Measurements from ENCODE around the gene TMEM120A.

GRCh38 chr7:75987805-75988567, 6.4 kb downstream of the TMEM120A start:
- no peak for TF ChIP-seq GABPA (IDR thresholded peaks at IDR 0.05; ENCODE audit: low read depth)
- no peak for TF ChIP-seq CTCF (IDR thresholded peaks at IDR 0.05; ENCODE audit: insufficient read depth, low read length)
- TF ChIP-seq POLR2AphosphoS5 (IDR thresholded peaks at IDR 0.05; ENCODE audit: low read depth) = no peak
- TF ChIP-seq SPI1 (IDR thresholded peaks at IDR 0.05; ENCODE audit: borderline replicate concordance, low read depth) = no peak
- TF ChIP-seq REST (IDR thresholded peaks at IDR 0.05; ENCODE audit: insufficient replicate concordance, low read depth) = no peak

Measured in HL-60 (cell line).